UCSD-AML1 (cell line): ENCODE measurements around the gene RCC1.
"Not testable (repeated sequence)": the region's sequence is repeated elsewhere in the genome, so short reads cannot be mapped to it uniquely, and the experiment has no call there.

Experiments used
- DNase-seq: peaks from one replicate; lab custom pipeline; 2025; ENCODE audit not compliant: unreplicated experiment; lab: John Stamatoyannopoulos, UW

The RCC1 gene

GRCh38 chr1:28505406-28506187, at the start of gene RCC1:
Gene RCC1, plus strand, starts transcription at chr1:28506043. Its CDS starts 23,824 bp downstream, at chr1:28529867.
- peak; percentile 96 for DNase-seq

GRCh38 chr1:28456078-28456477, 49.8 kb upstream of the RCC1 start:
- no peak for DNase-seq

- no peak for DNase-seq
Measured at GRCh38 chr1:28457678-28458077, 48.2 kb upstream of the RCC1 start.

GRCh38 chr1:28458237-28459228, 47.3 kb upstream of the RCC1 start:
- no peak for DNase-seq

GRCh38 chr1:28466226-28466778, 39.5 kb upstream of the RCC1 start:
- no peak for DNase-seq

- DNase-seq, result no peak
Measured at GRCh38 chr1:28470146-28470545, 35.7 kb upstream of the RCC1 start.

- not testable (repeated sequence) for DNase-seq
Measured at GRCh38 chr1:28479497-28479896, 26.3 kb upstream of the RCC1 start.

- no peak for DNase-seq
Measured at GRCh38 chr1:28480308-28480707, 25.5 kb upstream of the RCC1 start.

- no peak for DNase-seq
Measured at GRCh38 chr1:28482138-28482537, 23.7 kb upstream of the RCC1 start.

- DNase-seq, result no peak
Measured at GRCh38 chr1:28482702-28483101, 23.1 kb upstream of the RCC1 start.

GRCh38 chr1:28494737-28495136, 11.1 kb upstream of the RCC1 start:
- no peak for DNase-seq

- DNase-seq, result no peak
Measured at GRCh38 chr1:28499553-28499952, 6.3 kb upstream of the RCC1 start.

- DNase-seq, result no peak
Measured at GRCh38 chr1:28501925-28502324, 3.9 kb upstream of the RCC1 start.

- DNase-seq, result no peak
Measured at GRCh38 chr1:28503117-28503516, 2.7 kb upstream of the RCC1 start.

- DNase-seq, result no peak
Measured at GRCh38 chr1:28506907-28507246, 1.0 kb downstream of the RCC1 start.

- peak; percentile 29 for DNase-seq
Measured at GRCh38 chr1:28507247-28507645, 1.4 kb downstream of the RCC1 start.

GRCh38 chr1:28507646-28508434, 2.0 kb downstream of the RCC1 start:
- no peak for DNase-seq

GRCh38 chr1:28508435-28508754, 2.6 kb downstream of the RCC1 start:
- no peak for DNase-seq

- DNase-seq, result no peak
Measured at GRCh38 chr1:28509705-28510272, 3.9 kb downstream of the RCC1 start.

GRCh38 chr1:28510273-28510969, 4.6 kb downstream of the RCC1 start:
- no peak for DNase-seq
